Naive thymus-derived CD8-positive, alpha-beta T cell (primary cell): Measurements from ENCODE around the gene CAVIN2. TPM values are rescaled to one million over a fixed set of nuclear protein-coding genes. Genes with fewer than 3 reads are reported as not detected.
A peak's percentile ranks its signal among the peaks of the same experiment; 100 is the strongest.

Source experiments
- ATAC-seq, 2 donors: fragments of 150-1000 bp; cut with Tn5 transposase in 1 of 2; sonication (Bioruptor Pico), chemical (Tn5 transposase) in 1 of 2; 1 replicate in 1 of 2; 2 replicates in 1 of 2; pipeline ENCODE4 v1.10.0; 2021; ENCODE audit warnings: mild to moderate bottlenecking in 2 of 2, moderate library complexity in 2 of 2
- POLR2A ChIA-PET: fragments of 350-600 bp; sonication (Branson Sonifier 250); formaldehyde crosslinking; loops from one replicate; lab custom pipeline; 2021; ENCODE audit warnings: antibody characterized with exemption; lab: Charles Lee
- DNase-seq, 10 donors: peaks; one replicate each; pipeline versions ENCODE4 v3.0.0 to v3.0.0-alpha.2; 2020 to 2022
- H3K27ac Mint-ChIP-seq, 10 donors: one replicate each; pipeline ENCODE4 v1.8.0; 2020 to 2022; ENCODE audit warnings: mild to moderate bottlenecking in 10 of 10, mixed read lengths in 10 of 10, moderate library complexity in 4 of 10, inconsistent platforms in 1 of 10
- H3K27me3 Mint-ChIP-seq, 5 donors: one replicate each; pipeline ENCODE4 v1.8.0; 2021 to 2022; ENCODE audit warnings: mixed read lengths in 5 of 5
- H3K36me3 Mint-ChIP-seq, 3 donors: one replicate each; pipeline ENCODE4 v1.8.0; 2020 to 2022; ENCODE audit warnings: mixed read lengths in 3 of 3, mild to moderate bottlenecking in 2 of 3, inconsistent platforms in 1 of 3
- H3K4me1 Mint-ChIP-seq, 4 donors: one replicate each; pipeline ENCODE4 v1.8.0; 2021 to 2022; ENCODE audit warnings: mixed read lengths in 4 of 4
- H3K4me3 Mint-ChIP-seq, 10 donors: one replicate each; pipeline ENCODE4 v1.8.0; 2020 to 2022; ENCODE audit warnings: mild to moderate bottlenecking in 10 of 10, mixed read lengths in 10 of 10, moderate library complexity in 6 of 10, inconsistent platforms in 1 of 10
- H3K9me3 Mint-ChIP-seq, 9 donors: one replicate each; pipeline ENCODE4 v1.8.0; 2020 to 2022; ENCODE audit warnings: mixed read lengths in 9 of 9, mild to moderate bottlenecking in 3 of 9, inconsistent platforms in 1 of 9, moderate library complexity in 1 of 9
- polyA plus RNA-seq, 3 donors: library from polyadenylated mRNA; unstranded; fragments of 300-500 nt; fragmentation: Illumina TruSeq; gene quantifications; one replicate each; pipeline ENCODE4 v1.2.3, GENCODE V29; 2021
- total RNA-seq, 8 experiments: library from RNA in 2 of 8; stranded (reverse) in 2 of 8; gene quantifications; one replicate each; pipeline ENCODE4 v1.2.3 and lab custom pipeline; 2021 to 2026

CAVIN2 gene
- total and polyA plus RNA-seq, 5 experiments from 2014 or later = not detected

GRCh38 chr2:191845876-191846514 lies 893 bp downstream of the CAVIN2 start:
- H3K4me3 Mint-ChIP-seq = peak overlapping the region in 1 of 10 donors; percentile 6
- H3K36me3 Mint-ChIP-seq = no peaks in the 10 kb centered on the region
- peaks cover 13 to 41% (median 21%) of the 10 kb centered on the region in 5 donors for H3K27me3 Mint-ChIP-seq
- no peaks in the 10 kb centered on the region for H3K9me3 Mint-ChIP-seq
- H3K27ac Mint-ChIP-seq = peak overlapping the region in 1 of 10 donors; percentile 53
- POLR2A ChIA-PET = no interaction called here
- ATAC-seq (no peak), DNase-seq (no peak)
- peaks cover 3 to 19% (median 10%) of the 10 kb centered on the region in 4 donors for H3K4me1 Mint-ChIP-seq

- Mint-ChIP-seq H3K4me3 (no peak overlapping the region), H3K27me3 (peaks cover 13 to 33% (median 21%) of the 10 kb centered on the region in 5 donors), H3K27ac (no peak overlapping the region), H3K4me1 (peaks cover 3 to 19% (median 10%) of the 10 kb centered on the region in 4 donors), H3K9me3 (no peaks in the 10 kb centered on the region), H3K36me3 (no peaks in the 10 kb centered on the region)
- ATAC-seq (no peak), DNase-seq (no peak)
- POLR2A ChIA-PET = no interaction called here
Observed at GRCh38 chr2:191845248-191845715, 1.6 kb downstream of the CAVIN2 start.

- Mint-ChIP-seq H3K9me3 (no peaks in the 10 kb centered on the region), H3K4me1 (peaks cover 3 to 19% (median 10%) of the 10 kb centered on the region in 4 donors), H3K4me3 (no peak overlapping the region), H3K27me3 (peaks cover 13 to 28% (median 18%) of the 10 kb centered on the region in 5 donors), H3K27ac (no peak overlapping the region), H3K36me3 (no peaks in the 10 kb centered on the region)
- no peak for ATAC-seq
- no peak for DNase-seq
- POLR2A ChIA-PET = no interaction called here
Observed at GRCh38 chr2:191844706-191845105, 2.2 kb downstream of the CAVIN2 start.

- POLR2A ChIA-PET = no interaction called here
- Mint-ChIP-seq H3K36me3 (no peaks in the 10 kb centered on the region), H3K27me3 (peaks cover 4 to 28% (median 18%) of the 10 kb centered on the region in 5 donors), H3K9me3 (no peaks in the 10 kb centered on the region), H3K27ac (no peak overlapping the region), H3K4me3 (no peak overlapping the region), H3K4me1 (peaks cover 0 to 2% (median 0%) of the 10 kb centered on the region in 4 donors)
- ATAC-seq (no peak), DNase-seq (no peak)
Observed at GRCh38 chr2:191840921-191841320, 6.0 kb downstream of the CAVIN2 start.

- no peak for ATAC-seq
- no peaks in the 10 kb centered on the region for H3K9me3 Mint-ChIP-seq
- peaks cover 4 to 27% (median 11%) of the 10 kb centered on the region in 5 donors for H3K27me3 Mint-ChIP-seq
- no peaks in the 10 kb centered on the region for H3K36me3 Mint-ChIP-seq
- H3K4me1 Mint-ChIP-seq = no peaks in the 10 kb centered on the region
- no peak overlapping the region for H3K27ac Mint-ChIP-seq
- POLR2A ChIA-PET = no interaction called here
- H3K4me3 Mint-ChIP-seq = no peak overlapping the region
- no peak for DNase-seq
Observed at GRCh38 chr2:191839918-191840804, 6.7 kb downstream of the CAVIN2 start.

GRCh38 chr2:191838526-191838925 lies 8.4 kb downstream of the CAVIN2 start:
- Mint-ChIP-seq H3K9me3 (no peaks in the 10 kb centered on the region), H3K4me3 (no peak overlapping the region), H3K4me1 (no peaks in the 10 kb centered on the region), H3K36me3 (no peaks in the 10 kb centered on the region), H3K27ac (no peak overlapping the region), H3K27me3 (peaks cover 0 to 17% (median 4%) of the 10 kb centered on the region in 5 donors)
- DNase-seq (no peak), ATAC-seq (no peak)
- POLR2A ChIA-PET = no interaction called here

GRCh38 chr2:191836853-191837769 lies 9.8 kb downstream of the CAVIN2 start:
- POLR2A ChIA-PET = no interaction called here
- ATAC-seq = no peak
- H3K36me3 Mint-ChIP-seq = no peaks in the 10 kb centered on the region
- no peak overlapping the region for H3K27ac Mint-ChIP-seq
- H3K4me1 Mint-ChIP-seq = no peaks in the 10 kb centered on the region
- DNase-seq = no peak
- peaks cover 0 to 17% (median 4%) of the 10 kb centered on the region in 5 donors for H3K27me3 Mint-ChIP-seq
- H3K4me3 Mint-ChIP-seq = no peak overlapping the region
- H3K9me3 Mint-ChIP-seq = no peaks in the 10 kb centered on the region

GRCh38 chr2:191836471-191836852 lies 10.4 kb downstream of the CAVIN2 start:
- H3K27ac Mint-ChIP-seq = no peak overlapping the region
- no peaks in the 10 kb centered on the region for H3K36me3 Mint-ChIP-seq
- POLR2A ChIA-PET = no interaction called here
- no peak overlapping the region for H3K4me3 Mint-ChIP-seq
- no peak for ATAC-seq
- no peaks in the 10 kb centered on the region for H3K9me3 Mint-ChIP-seq
- no peak for DNase-seq
- no peaks in the 10 kb centered on the region for H3K4me1 Mint-ChIP-seq
- H3K27me3 Mint-ChIP-seq = peaks cover 0 to 17% (median 4%) of the 10 kb centered on the region in 5 donors

GRCh38 chr2:191835539-191836350 lies 11.1 kb downstream of the CAVIN2 start:
- POLR2A ChIA-PET = no interaction called here
- no peaks in the 10 kb centered on the region for H3K4me1 Mint-ChIP-seq
- H3K36me3 Mint-ChIP-seq = no peaks in the 10 kb centered on the region
- no peak for DNase-seq
- H3K9me3 Mint-ChIP-seq = no peaks in the 10 kb centered on the region
- peaks cover 0 to 17% (median 4%) of the 10 kb centered on the region in 5 donors for H3K27me3 Mint-ChIP-seq
- no peak overlapping the region for H3K4me3 Mint-ChIP-seq
- no peak overlapping the region for H3K27ac Mint-ChIP-seq
- ATAC-seq = no peak

GRCh38 chr2:191835100-191835499 lies 11.8 kb downstream of the CAVIN2 start:
- Mint-ChIP-seq H3K9me3 (no peaks in the 10 kb centered on the region), H3K27me3 (peaks cover 0 to 17% (median 4%) of the 10 kb centered on the region in 5 donors), H3K36me3 (no peaks in the 10 kb centered on the region), H3K27ac (peak overlapping the region in 1 of 10 donors; percentile 4), H3K4me1 (no peaks in the 10 kb centered on the region), H3K4me3 (no peak overlapping the region)
- DNase-seq = no peak
- POLR2A ChIA-PET = no interaction called here
- ATAC-seq = no peak

GRCh38 chr2:191833356-191833755 lies 13.5 kb downstream of the CAVIN2 start:
- Mint-ChIP-seq H3K27me3 (peaks cover 0 to 13% (median 1%) of the 10 kb centered on the region in 5 donors), H3K9me3 (no peaks in the 10 kb centered on the region), H3K27ac (no peak overlapping the region), H3K4me3 (no peak overlapping the region), H3K4me1 (no peaks in the 10 kb centered on the region), H3K36me3 (no peaks in the 10 kb centered on the region)
- POLR2A ChIA-PET = no interaction called here
- ATAC-seq = no peak
- no peak for DNase-seq

- Mint-ChIP-seq H3K27ac (no peak overlapping the region), H3K36me3 (no peaks in the 10 kb centered on the region), H3K4me3 (no peak overlapping the region), H3K9me3 (no peaks in the 10 kb centered on the region), H3K4me1 (no peaks in the 10 kb centered on the region), H3K27me3 (peaks cover 0 to 13% (median 1%) of the 10 kb centered on the region in 5 donors)
- ATAC-seq = no peak
- POLR2A ChIA-PET = no interaction called here
- no peak for DNase-seq
Observed at GRCh38 chr2:191832668-191833067, 14.2 kb downstream of the CAVIN2 start.
